ENCODE results near the gene SH3TC2.
A peak's percentile ranks its signal among the peaks of the same experiment; 100 is the strongest.

SH3TC2 gene

DNA sequence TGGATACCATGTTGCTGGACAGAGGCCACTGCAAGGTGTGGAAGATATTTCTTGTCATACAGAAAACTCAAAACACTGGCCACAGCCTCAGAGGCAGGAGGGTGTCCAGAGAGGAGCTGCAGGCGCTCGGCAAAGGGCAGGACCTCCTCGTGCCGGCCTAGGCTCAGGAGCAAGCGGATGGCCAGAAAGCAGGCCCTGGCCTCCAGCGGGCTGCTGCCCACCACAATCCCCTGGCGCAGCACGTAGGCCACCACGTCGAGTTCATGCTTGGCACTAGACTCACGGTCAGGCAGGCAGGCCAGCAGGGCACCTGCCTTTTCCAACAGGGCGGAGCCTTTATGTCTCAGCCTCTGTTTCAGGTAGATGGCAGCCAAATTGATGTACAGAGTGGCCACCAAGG, 35.2 kb downstream of the SH3TC2 start:
- no peak for DNase-seq

- no peak for DNase-seq
Observed at GRCh38 chr5:149024943-149025342, 37.9 kb downstream of the SH3TC2 start.

DNA sequence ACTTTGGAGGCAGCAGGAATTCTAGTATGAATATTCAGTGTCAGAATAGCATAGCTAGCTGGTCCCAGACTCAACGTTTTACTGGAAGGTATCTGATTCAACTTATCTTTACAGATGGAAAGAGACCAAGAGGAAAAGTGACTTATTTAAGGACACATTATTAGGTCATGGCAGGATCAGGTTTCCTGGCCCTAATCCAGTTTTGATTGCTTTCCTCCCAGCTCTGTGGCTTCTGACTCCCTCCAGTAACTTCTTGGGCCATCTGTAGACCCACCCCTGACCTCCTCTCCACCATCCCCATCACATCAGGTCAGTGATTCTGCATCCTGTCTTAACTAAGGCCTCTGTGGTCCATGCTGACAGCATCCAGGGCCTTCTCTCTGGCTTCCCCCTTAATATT, 38.4 kb downstream of the SH3TC2 start:
- DNase-seq = no peak

DNA sequence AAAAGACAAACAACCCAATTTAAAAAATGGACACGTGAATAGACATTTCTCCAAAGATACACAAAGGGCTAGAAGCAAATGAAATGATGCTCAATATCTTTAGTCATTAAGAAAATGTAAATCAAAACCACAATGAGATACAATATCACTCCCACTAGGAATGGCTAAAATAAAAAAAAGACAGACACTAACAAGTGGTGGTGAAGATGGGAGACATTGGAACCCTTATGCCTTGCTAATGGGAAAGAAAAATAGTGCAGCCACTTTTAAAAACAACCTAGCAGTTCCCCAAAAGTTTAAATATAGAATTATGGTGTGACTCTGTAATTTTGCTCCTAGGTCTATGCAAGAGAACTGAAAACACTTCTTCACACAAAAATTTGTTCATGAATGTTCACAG, 40.7 kb downstream of the SH3TC2 start:
- no peak for DNase-seq

DNA sequence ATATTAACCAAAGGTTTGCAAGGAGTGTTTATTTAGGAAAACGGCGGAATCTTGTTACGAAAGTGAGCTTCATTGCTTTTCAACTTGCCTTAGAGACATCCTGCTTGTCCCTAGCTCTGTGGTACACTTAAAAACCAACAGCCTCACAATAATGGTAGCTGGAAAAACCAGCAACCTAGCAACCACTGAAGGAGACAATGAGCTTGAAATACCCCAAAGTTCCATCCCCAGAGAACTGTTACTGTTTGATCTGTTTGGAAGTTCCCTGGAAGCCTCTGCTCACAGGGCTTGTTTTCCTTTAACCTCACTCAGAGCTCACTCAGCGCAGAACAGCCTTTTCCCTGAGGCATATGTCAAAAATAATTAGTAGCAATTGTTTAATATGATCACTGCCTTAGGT, 43.2 kb downstream of the SH3TC2 start:
- DNase-seq = no peak

GRCh38 chr5:149018909-149019443, 43.9 kb downstream of the SH3TC2 start:
- no peak for DNase-seq

- no peak for DNase-seq
Observed at GRCh38 chr5:149017636-149018035, 45.2 kb downstream of the SH3TC2 start.

GRCh38 chr5:149015561-149015960, 47.3 kb downstream of the SH3TC2 start:
- no peak for DNase-seq

- DNase-seq = no peak
Observed at GRCh38 chr5:149015126-149015525, 47.7 kb downstream of the SH3TC2 start.

- no peak for DNase-seq
Observed at GRCh38 chr5:149014571-149015031, 48.3 kb downstream of the SH3TC2 start.

DNA sequence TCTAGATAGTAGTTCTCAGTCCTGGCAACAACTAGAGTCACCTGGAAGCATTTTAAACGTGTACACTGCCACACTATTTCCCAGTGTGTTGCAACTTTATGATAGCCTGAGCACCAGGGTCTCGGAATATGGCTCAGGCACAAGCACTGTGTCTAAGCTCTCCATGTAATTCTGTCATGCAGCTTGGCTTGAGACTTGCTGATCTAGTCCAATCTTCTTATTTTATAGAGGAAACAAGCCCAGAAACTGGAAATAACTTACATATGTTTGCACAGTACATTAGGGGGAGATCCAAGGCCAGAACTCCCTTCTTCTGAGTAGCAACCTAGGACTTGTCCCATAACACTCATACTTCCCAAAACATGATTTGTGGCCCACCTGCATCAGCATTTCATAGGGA, 49.1 kb downstream of the SH3TC2 start:
- DNase-seq = no peak

DNA sequence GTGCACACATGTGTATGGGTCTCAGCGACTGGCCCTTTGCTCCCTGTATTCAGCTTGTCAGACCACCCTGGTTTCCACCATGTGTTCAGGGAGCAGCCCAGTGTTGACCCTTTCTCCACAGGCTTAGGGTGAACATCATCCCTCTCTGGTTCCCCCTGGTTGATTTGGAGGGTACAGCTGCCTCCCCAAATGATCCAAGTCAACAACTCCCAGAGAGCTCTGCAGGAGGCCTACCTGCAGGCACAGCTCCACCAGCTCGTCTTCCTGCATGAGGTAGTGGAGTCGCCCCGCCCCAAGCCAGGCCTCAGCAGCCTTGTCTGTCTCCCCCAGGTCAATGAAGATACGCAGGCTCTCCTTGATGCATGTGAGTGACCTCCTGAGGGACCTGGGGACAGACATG, 50.5 kb downstream of the SH3TC2 start:
- no peak for DNase-seq

DNA sequence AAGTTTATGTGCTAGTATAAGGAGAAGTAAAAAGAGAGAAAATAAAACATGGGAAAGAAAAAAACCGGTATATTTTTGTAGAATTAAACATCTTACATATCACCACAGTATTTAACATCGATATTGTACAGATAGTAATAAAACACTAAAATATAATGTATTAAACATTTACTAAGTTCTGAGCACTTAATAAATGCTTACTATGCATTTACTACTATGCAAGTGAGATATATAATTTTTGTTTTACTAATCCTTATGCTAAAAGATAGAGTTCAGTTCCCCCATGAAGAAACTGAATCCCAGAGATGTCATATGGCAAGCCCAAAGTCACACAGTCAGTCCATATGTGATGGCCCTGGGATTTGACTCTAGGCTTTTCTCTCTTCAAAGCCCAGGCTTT, 51.1 kb downstream of the SH3TC2 start:
- no peak for DNase-seq

GRCh38 chr5:149011084-149011483, 51.8 kb downstream of the SH3TC2 start:
- no peak for DNase-seq

- peak; percentile 43 for DNase-seq
Observed at GRCh38 chr5:149007174-149007573, 55.7 kb downstream of the SH3TC2 start.

GRCh38 chr5:149006426-149006825, 56.4 kb downstream of the SH3TC2 start:
- DNase-seq = no peak

- peak; percentile 31 for DNase-seq
Observed at GRCh38 chr5:149005077-149005892, 57.6 kb downstream of the SH3TC2 start.

GRCh38 chr5:149004559-149004958, 58.3 kb downstream of the SH3TC2 start:
- no peak for DNase-seq

DNA sequence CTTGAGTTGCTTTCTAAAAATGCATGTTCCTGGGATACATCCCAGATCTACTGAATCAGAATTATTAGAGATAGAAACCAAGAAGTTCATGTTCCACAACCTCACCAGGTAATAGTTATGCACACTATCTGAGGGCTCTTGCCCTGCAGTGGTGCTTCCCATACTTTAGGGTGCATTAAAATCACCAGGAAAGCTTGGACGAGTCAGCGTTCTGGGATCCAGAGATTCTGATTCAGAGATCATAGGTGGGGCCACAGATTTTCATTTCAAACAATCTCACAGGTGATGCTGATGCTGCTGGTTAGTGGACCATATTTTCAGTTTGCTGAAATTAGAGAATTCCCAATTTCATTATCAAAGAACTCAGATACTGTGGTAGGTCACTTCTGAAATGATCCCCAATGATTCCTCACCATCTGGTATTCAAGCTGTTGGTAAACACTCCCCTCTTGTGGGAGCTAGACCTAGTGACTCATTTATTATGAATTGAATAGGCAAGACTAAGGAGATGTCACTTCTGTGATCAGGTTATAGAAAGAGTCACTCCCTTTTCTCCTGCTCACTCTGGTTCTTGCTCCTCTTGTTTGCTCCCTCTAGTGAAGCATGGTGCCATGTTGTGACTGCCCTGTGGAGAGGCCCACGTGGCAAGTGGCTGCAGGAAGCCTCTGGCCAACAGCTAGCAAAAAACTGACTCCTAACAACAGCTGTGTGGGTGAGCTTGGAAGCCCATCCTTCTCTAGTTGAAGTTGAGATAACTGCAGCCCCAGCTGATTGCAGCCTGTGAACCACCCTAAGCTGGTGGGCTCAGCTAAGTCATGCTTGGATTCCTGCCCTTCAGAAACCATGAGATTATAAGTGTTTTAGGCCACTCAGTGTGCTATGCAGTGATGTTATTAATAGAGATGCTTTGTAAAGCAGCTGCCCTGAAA, 59.8 kb downstream of the SH3TC2 start:
- no peak for DNase-seq

GRCh38 chr5:149002053-149002452, 60.8 kb downstream of the SH3TC2 start:
- DNase-seq = peak; percentile 92

GRCh38 chr5:149001162-149001561, 61.7 kb downstream of the SH3TC2 start:
- DNase-seq = no peak

- DNase-seq = no peak
Observed at GRCh38 chr5:148999741-149000140, 63.1 kb downstream of the SH3TC2 start.

GRCh38 chr5:148998174-148998797, 64.6 kb downstream of the SH3TC2 start:
- DNase-seq = peak; percentile 53
